GM23338 (cell line): ENCODE measurements around the gene TAF6L.

ENCODE experiments used
- CREB1 ChIP-seq: fragments of 250-450 bp; sonication (Bioruptor Pico); IDR thresholded peaks from 2 replicates; pipeline ENCODE4 v1.5.0; 2020; ENCODE audit warnings: low read depth, mild to moderate bottlenecking, moderate library complexity
- POLR2AphosphoS5 ChIP-seq: IDR thresholded peaks from 2 replicates; pipeline ENCODE4 v1.6.1; 2016; ENCODE audit warnings: antibody characterized with exemption, low read depth
- TF ChIP-seq, protein P1 (sequence below), 2 experiments: fragments of 200-600 bp in 1 of 2; sonication (generic) in 1 of 2; conservative IDR thresholded peaks; 2 replicates each; pipeline versions ENCODE4 v1.5.1 to v1.6.1; 2016 to 2017; ENCODE audit warnings: antibody characterized with exemption in 2 of 2, low read depth in 2 of 2, mild to moderate bottlenecking in 2 of 2, moderate library complexity in 1 of 2

DNA sequence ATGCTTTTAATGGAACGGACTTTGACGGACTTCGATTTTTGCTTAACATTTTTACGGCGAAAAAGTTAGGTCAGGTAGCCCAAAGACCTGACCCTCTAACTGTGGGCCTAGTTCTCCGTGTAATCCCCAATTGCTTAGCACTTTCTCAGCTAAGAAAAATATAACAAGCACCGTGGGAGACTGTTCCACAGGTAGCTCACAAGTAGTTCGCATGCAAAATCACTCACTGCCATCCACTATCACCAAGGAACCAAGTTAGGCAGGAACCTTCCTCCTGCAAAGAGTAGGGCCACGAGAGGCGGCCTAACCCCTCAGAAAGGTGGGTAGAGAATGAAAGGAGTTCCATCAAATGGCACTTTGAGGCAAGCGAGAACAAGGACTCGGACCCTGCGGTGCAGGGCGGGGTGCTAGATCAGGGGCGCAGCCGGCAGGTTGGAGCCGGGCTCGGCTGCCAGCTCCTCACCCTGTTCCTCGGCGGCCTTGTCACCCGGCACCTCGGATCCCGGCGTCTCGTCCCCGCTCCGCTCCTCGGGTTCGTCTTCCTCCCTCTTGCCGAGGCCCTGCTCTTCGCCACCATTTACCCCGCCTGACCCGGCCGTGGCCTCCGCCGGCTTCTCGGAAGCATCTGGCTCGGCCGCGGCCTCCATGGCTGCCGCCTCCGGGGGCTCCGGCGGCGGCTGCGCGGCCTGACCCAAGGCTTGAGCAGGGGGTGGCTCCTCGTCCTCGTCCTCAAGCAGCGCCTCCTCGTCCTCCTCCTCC, 44.9 kb upstream of the TAF6L start:
- no peak for TF ChIP-seq POLR2AphosphoS5
- TF ChIP-seq, protein P1, sequence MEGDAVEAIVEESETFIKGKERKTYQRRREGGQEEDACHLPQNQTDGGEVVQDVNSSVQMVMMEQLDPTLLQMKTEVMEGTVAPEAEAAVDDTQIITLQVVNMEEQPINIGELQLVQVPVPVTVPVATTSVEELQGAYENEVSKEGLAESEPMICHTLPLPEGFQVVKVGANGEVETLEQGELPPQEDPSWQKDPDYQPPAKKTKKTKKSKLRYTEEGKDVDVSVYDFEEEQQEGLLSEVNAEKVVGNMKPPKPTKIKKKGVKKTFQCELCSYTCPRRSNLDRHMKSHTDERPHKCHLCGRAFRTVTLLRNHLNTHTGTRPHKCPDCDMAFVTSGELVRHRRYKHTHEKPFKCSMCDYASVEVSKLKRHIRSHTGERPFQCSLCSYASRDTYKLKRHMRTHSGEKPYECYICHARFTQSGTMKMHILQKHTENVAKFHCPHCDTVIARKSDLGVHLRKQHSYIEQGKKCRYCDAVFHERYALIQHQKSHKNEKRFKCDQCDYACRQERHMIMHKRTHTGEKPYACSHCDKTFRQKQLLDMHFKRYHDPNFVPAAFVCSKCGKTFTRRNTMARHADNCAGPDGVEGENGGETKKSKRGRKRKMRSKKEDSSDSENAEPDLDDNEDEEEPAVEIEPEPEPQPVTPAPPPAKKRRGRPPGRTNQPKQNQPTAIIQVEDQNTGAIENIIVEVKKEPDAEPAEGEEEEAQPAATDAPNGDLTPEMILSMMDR (conservative IDR thresholded peaks at IDR 0.05; ENCODE audit: low read depth in 2 of 2) = no peak
- no peak for TF ChIP-seq CREB1 (CRISPR knock-in tag)
